Measurements from ENCODE around the gene C1orf74. TPM values are rescaled to one million over a fixed set of nuclear protein-coding genes. Genes with fewer than 3 reads are reported as not detected.

C1orf74 gene
- total RNA-seq, 1 experiment from 2014 or later, result 5.7 TPM

DNA sequence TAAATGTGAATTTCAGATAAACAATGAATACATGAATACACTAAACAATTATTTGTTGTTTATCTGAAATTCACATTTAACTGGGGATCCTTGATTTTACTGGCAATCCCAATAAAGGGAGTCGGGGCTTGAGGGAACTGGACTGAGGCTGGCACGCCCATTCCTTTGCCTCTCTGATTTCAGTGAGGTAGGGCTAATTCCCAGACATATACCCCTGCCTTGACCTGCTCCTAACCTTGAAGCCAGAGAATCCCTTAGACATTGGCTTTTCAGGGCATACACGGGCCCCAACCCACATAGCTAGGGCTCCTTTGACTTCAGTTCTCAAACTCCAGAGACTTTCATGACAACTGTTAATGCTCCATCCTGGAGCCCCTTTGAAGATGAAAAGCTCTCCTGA lies 32.6 kb upstream of the C1orf74 start:
- DNase-seq, result no peak
- no peak overlapping the region for H3K27ac ChIP-seq (ENCODE audit: low read length)
- H4K20me1 ChIP-seq (ENCODE audit: low read length), result no peaks in the 10 kb centered on the region
- no peaks in the 10 kb centered on the region for H3K79me2 ChIP-seq (ENCODE audit: low read length)
- no peak overlapping the region for H3K4me3 ChIP-seq (ENCODE audit: low read length)
- no peak overlapping the region for H2AFZ ChIP-seq (ENCODE audit: low read length)
- BruUV-seq (replicated peaks), result no TSS peak
- ChIA-PET CTCF (no interaction called here), POLR2A (ENCODE audit: unreplicated experiment) (no interaction called here)
- H3K9me2 ChIP-seq (replicated peaks; ENCODE audit: low read length), result no peaks in the 10 kb centered on the region
- TF ChIP-seq EZH2 (IDR thresholded peaks at IDR 0.05; ENCODE audit: low read length, unreplicated experiment) (no peak), EZH2phosphoT487 (IDR thresholded peaks at IDR 0.05; ENCODE audit: borderline replicate concordance, low read length) (no peak)
- intact Hi-C loops (cut with micrococcal nuclease), result no loop called here
- no peak overlapping the region for H3K4me2 ChIP-seq (ENCODE audit: low read length)
- no peak for ATAC-seq
- no peaks in the 10 kb centered on the region for H3F3A ChIP-seq (ENCODE audit: low read length, unreplicated experiment)
- no peak overlapping the region for H3K9ac ChIP-seq (ENCODE audit: low read length)
- no peaks in the 10 kb centered on the region for H3K36me3 ChIP-seq (ENCODE audit: low read depth, low read length)
- H3K27me3 ChIP-seq (ENCODE audit: low read length), result no peaks in the 10 kb centered on the region
- peaks cover 5% of the 10 kb centered on the region for H3K4me1 ChIP-seq (ENCODE audit: insufficient read depth, low read length)
- no peaks in the 10 kb centered on the region for H3K9me3 ChIP-seq (ENCODE audit: low read length)

- no peaks in the 10 kb centered on the region for H3K27me3 ChIP-seq (ENCODE audit: low read length)
- H3K9me3 ChIP-seq (ENCODE audit: low read length), result no peaks in the 10 kb centered on the region
- no peak overlapping the region for H3K9ac ChIP-seq (ENCODE audit: low read length)
- H3K4me2 ChIP-seq (ENCODE audit: low read length), result no peak overlapping the region
- no peak overlapping the region for H2AFZ ChIP-seq (ENCODE audit: low read length)
- no peak overlapping the region for H3K27ac ChIP-seq (ENCODE audit: low read length)
- no peaks in the 10 kb centered on the region for H4K20me1 ChIP-seq (ENCODE audit: low read length)
- ChIA-PET POLR2A (ENCODE audit: unreplicated experiment) (no interaction called here), CTCF (no interaction called here)
- DNase-seq (no peak), ATAC-seq (no peak)
- H3K36me3 ChIP-seq (ENCODE audit: low read depth, low read length), result no peaks in the 10 kb centered on the region
- no peaks in the 10 kb centered on the region for H3F3A ChIP-seq (ENCODE audit: low read length, unreplicated experiment)
- TF ChIP-seq EZH2phosphoT487 (IDR thresholded peaks at IDR 0.05; ENCODE audit: borderline replicate concordance, low read length) (no peak), EZH2 (IDR thresholded peaks at IDR 0.05; ENCODE audit: low read length, unreplicated experiment) (no peak)
- TF ChIP-seq, protein P1, sequence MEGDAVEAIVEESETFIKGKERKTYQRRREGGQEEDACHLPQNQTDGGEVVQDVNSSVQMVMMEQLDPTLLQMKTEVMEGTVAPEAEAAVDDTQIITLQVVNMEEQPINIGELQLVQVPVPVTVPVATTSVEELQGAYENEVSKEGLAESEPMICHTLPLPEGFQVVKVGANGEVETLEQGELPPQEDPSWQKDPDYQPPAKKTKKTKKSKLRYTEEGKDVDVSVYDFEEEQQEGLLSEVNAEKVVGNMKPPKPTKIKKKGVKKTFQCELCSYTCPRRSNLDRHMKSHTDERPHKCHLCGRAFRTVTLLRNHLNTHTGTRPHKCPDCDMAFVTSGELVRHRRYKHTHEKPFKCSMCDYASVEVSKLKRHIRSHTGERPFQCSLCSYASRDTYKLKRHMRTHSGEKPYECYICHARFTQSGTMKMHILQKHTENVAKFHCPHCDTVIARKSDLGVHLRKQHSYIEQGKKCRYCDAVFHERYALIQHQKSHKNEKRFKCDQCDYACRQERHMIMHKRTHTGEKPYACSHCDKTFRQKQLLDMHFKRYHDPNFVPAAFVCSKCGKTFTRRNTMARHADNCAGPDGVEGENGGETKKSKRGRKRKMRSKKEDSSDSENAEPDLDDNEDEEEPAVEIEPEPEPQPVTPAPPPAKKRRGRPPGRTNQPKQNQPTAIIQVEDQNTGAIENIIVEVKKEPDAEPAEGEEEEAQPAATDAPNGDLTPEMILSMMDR (conservative IDR thresholded peaks at IDR 0.05; ENCODE audit: low read depth, low read length), result no peak
- no peaks in the 10 kb centered on the region for H3K79me2 ChIP-seq (ENCODE audit: low read length)
- peaks cover 5% of the 10 kb centered on the region for H3K4me1 ChIP-seq (ENCODE audit: insufficient read depth, low read length)
- intact Hi-C loops (cut with micrococcal nuclease), result no loop called here
- no peak overlapping the region for H3K4me3 ChIP-seq (ENCODE audit: low read length)
- no peaks in the 10 kb centered on the region for H3K9me2 ChIP-seq (replicated peaks; ENCODE audit: low read length)
- no TSS peak for BruUV-seq (replicated peaks)
Measured at GRCh38 chr1:209815931-209816341, 31.6 kb upstream of the C1orf74 start.

- DNase-seq, result no peak
- Histone ChIP-seq H3K4me1 (ENCODE audit: insufficient read depth, low read length) (peaks cover 5% of the 10 kb centered on the region), H2AFZ (ENCODE audit: low read length) (no peak overlapping the region), H3K9me2 (replicated peaks; ENCODE audit: low read length) (no peaks in the 10 kb centered on the region), H3K27me3 (ENCODE audit: low read length) (no peaks in the 10 kb centered on the region), H3K4me3 (ENCODE audit: low read length) (no peak overlapping the region), H3K27ac (ENCODE audit: low read length) (no peak overlapping the region), H3K9me3 (ENCODE audit: low read length) (no peaks in the 10 kb centered on the region), H3K36me3 (ENCODE audit: low read depth, low read length) (no peaks in the 10 kb centered on the region), H3F3A (ENCODE audit: low read length, unreplicated experiment) (no peaks in the 10 kb centered on the region), H3K4me2 (ENCODE audit: low read length) (no peak overlapping the region), H3K79me2 (ENCODE audit: low read length) (no peaks in the 10 kb centered on the region), H4K20me1 (ENCODE audit: low read length) (no peaks in the 10 kb centered on the region), H3K9ac (ENCODE audit: low read length) (no peak overlapping the region)
- CTCF ChIA-PET, result interaction anchor here (1.0 kb wide), 1 partner anchor 8 kb away, joined by 3 read pairs; no protein-coding TSS in a partner anchor
- TF ChIP-seq EZH2phosphoT487 (IDR thresholded peaks at IDR 0.05; ENCODE audit: borderline replicate concordance, low read length) (no peak), EZH2 (IDR thresholded peaks at IDR 0.05; ENCODE audit: low read length, unreplicated experiment) (no peak)
- TF ChIP-seq, protein P1 (conservative IDR thresholded peaks at IDR 0.05; ENCODE audit: low read depth, low read length), result no peak
- intact Hi-C loops (cut with micrococcal nuclease), result no loop called here
- no TSS peak for BruUV-seq (replicated peaks)
- POLR2A ChIA-PET (ENCODE audit: unreplicated experiment), result no interaction called here
- no peak for ATAC-seq
Measured at GRCh38 chr1:209815490-209815889, 31.1 kb upstream of the C1orf74 start.

All from PC-3 (cell line).